Coronary artery (tissue), 2 donors: ENCODE data around the gene TMEM18.

Experiments
- DNase-seq: peaks from one replicate; pipeline ENCODE4 v3.0.0-alpha.2; 2017; ENCODE audit warnings: low spot score
- H3K27ac ChIP-seq, 2 donors: fragments of 200-600 bp; sonication (generic); one replicate each; pipeline ENCODE4 v1.5.1; 2016 to 2019
- H3K4me3 ChIP-seq: fragments of 200-600 bp; sonication (generic); 2 replicates; pipeline ENCODE4 v1.5.1; 2016; ENCODE audit warnings: mild to moderate bottlenecking, moderate library complexity
- TF ChIP-seq, protein P1 (sequence below): fragments of 200-600 bp; sonication (generic); IDR thresholded peaks from one replicate; pipeline ENCODE4 v1.5.1; 2019; ENCODE audit warnings: antibody characterized with exemption

Gene TMEM18

DNA sequence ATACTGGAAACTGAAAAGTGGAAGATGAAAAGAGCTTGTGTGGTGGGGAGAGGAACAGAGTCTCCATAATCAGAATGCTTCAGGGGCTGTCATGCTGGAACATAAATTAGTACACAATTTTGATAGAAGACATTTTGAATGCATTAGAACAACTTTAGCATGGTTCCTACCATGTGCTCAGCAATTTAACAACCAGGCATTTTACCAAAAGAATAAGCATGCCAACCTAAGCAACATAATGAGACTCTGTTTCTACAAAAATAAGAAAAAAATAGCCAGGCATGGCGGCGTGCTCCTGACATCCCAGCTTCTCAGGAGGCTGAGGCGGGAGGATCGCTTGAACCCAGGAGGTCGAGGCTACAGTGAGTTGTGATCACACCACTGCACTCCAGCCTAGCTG is 40.5 kb upstream of the TMEM18 start:
- no peak overlapping the region for H3K4me3 ChIP-seq
- TF ChIP-seq, protein P1, sequence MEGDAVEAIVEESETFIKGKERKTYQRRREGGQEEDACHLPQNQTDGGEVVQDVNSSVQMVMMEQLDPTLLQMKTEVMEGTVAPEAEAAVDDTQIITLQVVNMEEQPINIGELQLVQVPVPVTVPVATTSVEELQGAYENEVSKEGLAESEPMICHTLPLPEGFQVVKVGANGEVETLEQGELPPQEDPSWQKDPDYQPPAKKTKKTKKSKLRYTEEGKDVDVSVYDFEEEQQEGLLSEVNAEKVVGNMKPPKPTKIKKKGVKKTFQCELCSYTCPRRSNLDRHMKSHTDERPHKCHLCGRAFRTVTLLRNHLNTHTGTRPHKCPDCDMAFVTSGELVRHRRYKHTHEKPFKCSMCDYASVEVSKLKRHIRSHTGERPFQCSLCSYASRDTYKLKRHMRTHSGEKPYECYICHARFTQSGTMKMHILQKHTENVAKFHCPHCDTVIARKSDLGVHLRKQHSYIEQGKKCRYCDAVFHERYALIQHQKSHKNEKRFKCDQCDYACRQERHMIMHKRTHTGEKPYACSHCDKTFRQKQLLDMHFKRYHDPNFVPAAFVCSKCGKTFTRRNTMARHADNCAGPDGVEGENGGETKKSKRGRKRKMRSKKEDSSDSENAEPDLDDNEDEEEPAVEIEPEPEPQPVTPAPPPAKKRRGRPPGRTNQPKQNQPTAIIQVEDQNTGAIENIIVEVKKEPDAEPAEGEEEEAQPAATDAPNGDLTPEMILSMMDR, result no peak
- no peak overlapping the region for H3K27ac ChIP-seq
- DNase-seq, result no peak

DNA sequence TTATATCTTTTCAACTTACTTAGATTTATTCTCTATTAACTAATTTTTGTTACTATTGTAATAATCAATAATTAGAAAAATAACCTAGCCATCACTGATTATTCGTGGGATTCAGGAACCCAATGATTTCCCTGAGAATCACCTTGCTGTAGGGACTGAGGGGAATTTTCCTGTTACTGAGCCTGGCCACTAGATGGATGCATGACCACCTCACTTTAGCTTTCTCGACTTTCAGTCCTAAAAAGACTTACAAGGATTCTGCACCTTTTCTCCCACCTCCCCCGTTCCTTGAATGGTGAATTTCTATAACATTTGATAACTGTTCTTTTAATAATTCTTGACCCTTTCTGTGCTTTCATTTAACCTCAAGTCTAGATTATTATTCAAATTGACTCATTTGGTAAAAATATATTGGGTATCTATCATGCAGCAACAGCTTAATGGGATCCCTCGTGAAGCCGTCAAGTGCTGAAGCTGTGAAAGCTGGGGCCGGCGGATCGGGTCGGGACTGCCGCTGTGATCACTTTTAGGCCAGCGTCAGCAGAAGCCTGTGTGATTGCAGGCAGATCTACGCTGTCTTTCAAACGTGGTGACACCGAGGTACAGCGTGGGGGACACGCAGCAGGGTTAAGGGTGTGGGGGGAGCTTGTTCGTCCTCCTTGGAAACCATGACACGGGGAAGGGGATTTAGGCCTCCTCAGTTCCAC is 38.8 kb upstream of the TMEM18 start:
- DNase-seq, result no peak
- Histone ChIP-seq H3K27ac (no peak overlapping the region), H3K4me3 (no peak overlapping the region)
- TF ChIP-seq, protein P1, result no peak

DNA sequence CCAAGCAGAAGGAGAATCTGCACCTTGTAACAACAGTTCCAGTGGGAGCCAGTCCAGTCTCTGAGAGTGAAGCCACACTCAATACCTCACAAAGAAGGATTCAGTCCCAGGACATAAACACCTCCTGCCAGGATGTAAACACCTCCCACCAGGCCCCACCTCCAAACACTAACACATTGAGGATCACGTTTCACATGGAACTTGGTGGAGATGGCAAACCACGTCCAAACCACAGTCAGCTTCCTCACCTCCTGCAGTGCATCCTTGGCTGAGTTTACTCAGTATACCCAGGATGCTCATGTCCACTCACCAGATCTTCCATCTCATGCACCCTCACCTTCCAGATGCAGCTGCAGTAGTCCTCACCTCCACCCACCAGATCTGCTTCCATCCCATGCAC is 37.8 kb upstream of the TMEM18 start:
- no peak overlapping the region for H3K27ac ChIP-seq
- no peak for DNase-seq
- TF ChIP-seq, protein P1, result no peak
- no peak overlapping the region for H3K4me3 ChIP-seq

DNA sequence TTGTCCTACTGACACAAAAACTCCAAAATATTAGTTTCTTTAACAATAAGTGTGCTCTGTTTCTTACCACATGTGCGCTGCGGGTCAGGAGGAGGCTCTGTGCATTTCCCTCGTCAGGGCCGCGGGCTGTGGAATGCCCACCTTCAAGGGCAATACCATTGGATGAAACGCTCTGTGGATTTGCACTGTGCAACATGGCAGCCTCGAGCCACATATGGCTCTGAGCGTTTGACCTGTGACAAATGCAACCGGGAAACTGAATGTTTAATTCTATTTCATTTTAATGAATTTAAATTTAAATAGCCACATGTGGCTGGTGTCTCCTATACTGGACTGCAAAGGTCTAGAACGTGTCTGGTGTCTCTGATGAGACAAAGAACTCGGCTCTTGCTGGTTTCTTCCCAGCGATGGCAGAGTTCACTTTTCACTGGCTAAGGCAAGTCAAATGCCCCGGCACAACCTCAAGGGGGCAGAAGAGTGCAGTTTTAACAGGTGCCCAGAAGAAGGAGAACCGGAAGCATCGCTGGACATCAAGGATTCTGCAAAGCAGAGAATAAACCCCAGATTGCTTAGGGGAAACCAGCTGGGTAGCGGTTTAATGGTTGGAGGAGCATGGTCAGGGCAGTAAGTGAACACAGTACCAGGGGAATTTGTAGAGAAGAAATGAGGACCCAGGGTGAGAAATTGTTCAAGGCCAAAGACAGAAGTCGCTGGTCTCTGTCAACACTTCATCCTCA is 37.0 kb upstream of the TMEM18 start:
- TF ChIP-seq, protein P1, result no peak
- no peak for DNase-seq
- Histone ChIP-seq H3K27ac (no peak overlapping the region), H3K4me3 (no peak overlapping the region)

DNA sequence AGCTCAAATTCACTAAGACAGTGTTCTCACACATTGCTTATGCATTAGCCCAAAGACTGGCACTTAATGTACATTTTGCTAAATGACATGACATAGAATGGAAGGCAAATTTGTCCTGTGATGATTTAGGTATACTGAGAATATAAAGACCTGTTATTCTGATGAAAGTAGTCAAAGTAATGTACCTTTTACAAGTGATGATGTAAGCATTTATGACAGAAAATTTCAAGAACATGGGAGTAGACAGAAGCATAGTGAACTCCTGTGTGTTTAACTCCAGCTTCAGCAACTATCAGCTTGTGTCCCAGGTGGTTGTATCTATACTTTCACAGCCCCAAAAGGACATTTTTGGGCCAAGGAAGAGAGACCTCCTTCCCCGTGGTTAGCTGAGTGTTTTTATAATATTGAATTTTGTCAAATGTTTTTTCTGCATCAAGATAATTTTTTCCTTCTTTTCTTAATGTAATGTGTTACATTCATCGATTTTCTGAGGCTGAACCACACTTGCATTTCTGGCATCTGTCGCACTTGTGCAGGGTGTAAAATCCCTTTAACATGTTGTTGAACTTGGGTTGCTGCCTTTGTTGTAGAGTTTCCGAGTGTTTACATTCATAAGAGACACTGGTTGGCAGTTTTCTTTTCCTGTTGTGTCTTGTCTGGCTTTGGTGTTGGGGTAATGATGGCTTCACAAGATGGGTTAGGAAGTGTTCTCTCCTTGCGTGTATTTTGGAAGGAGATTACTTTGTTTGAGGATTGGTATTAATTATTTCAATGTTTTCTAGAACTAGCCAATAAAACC is 33.9 kb upstream of the TMEM18 start:
- no peak for DNase-seq
- Histone ChIP-seq H3K4me3 (no peak overlapping the region), H3K27ac (no peak overlapping the region)
- TF ChIP-seq, protein P1, result no peak

DNA sequence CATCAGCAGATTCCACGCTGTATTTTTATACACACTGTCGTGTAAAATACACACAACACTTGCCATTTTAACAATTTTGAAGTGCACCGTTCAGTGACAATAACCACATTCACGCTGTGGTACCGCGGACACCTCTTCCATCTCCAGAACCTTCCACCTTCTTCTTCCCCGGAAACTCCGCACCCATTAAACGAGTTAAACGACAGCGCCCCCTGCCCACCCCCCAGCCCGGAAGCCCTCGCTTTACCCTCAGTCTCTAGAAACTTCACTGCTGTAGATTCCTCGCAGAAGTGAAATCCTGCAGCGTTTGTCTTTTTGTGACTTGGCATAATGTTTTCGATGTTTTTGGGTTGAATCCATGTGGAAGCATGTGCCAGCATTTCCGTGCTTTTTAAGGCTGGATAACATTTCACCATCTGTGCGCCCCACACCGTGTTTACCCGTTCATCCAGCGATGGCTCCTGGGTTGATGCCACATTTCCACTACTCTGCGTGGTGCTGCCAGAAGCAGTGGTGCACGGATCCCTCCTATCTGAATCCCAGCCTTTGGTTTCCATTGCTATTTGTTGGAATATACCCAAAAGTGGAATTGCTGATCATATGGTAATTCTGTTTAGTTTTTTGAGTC is 32.0 kb upstream of the TMEM18 start:
- no peak for DNase-seq
- TF ChIP-seq, protein P1, result no peak
- no peak overlapping the region for H3K27ac ChIP-seq
- H3K4me3 ChIP-seq, result peak overlapping the region; percentile 38
